Muscle layer of colon (tissue), 2 donors: Measurements from ENCODE around the gene SLFN12.
"Not testable (repeated sequence)": the region's sequence is repeated elsewhere in the genome, so short reads cannot be mapped to it uniquely, and the experiment has no call there.

ENCODE experiments used
- H3K27ac ChIP-seq: one replicate; pipeline ENCODE4 v1.7.0; 2013; ENCODE audit warnings: low read depth, mild to moderate bottlenecking, low read length, moderate library complexity
- H3K27me3 ChIP-seq, 2 donors: one replicate each; pipeline ENCODE4 v1.7.0; 2013; ENCODE audit warnings: low read length in 2 of 2, mild to moderate bottlenecking in 2 of 2; ENCODE audit not compliant: insufficient read depth in 2 of 2, control insufficient read depth in 1 of 2
- H3K36me3 ChIP-seq: one replicate; pipeline ENCODE4 v1.7.0; 2013; ENCODE audit warnings: mild to moderate bottlenecking, low read length; ENCODE audit not compliant: insufficient read depth
- H3K4me1 ChIP-seq: one replicate; pipeline ENCODE4 v1.7.0; 2013; ENCODE audit warnings: mild to moderate bottlenecking, low read length; ENCODE audit not compliant: insufficient read depth
- H3K4me3 ChIP-seq, 2 donors: one replicate each; pipeline ENCODE4 v1.7.0; 2013; ENCODE audit warnings: low read length in 2 of 2, low read depth in 1 of 2, mild to moderate bottlenecking in 1 of 2, moderate library complexity in 1 of 2
- H3K9ac ChIP-seq: one replicate; pipeline ENCODE4 v1.7.0; 2013; ENCODE audit warnings: low read length
- H3K9me3 ChIP-seq: one replicate; pipeline ENCODE4 v1.7.0; 2013; ENCODE audit warnings: mild to moderate bottlenecking, low read length
- donor health status: abdominal sarcoma.
- donor health status: Adenocarcinoma of cecum.

Gene SLFN12

DNA sequence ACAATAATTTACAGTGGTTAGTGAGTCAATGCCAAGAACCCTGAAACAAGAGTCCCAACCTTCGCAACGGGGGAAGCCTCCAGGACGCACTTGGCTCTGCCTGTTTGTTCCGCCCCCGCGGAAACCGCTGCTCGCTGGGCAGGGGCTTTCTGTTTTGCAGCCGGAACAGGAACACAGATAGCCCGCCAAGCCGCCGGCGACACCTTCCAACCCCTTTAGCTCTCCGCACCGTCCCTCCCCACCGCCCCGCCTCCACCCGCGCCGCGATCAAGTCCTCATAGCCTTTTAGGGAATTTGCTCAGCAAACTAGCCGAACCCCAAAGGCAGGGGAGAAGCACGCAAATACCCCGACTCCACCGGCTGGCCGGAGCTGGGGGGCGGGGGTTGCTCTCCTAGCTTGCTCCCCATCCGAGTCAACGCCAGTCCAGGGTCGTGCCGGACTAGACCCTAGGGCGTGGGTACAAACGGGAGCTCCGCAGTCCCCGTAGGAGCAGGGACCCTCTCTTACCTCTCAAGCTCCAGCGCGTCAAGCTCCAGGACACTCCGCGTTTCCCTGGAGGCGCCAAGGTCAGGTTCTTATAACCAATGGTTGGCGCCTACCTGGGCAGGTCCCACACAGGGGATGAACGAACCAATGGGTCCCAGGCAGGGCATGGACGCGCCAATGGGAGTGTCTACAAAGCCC lies 16.1 kb upstream of the SLFN12 start, which contains the start of gene SLFN13:
TSS of gene SLFN13 (minus strand) at position 553 of the 685 bp plus-strand sequence. CDS start 3,086 bp downstream, outside the sequence.
- Histone ChIP-seq H3K36me3 (no peaks in the 10 kb centered on the region), H3K4me3 (peak within 1 kb of the TSS; percentile 70 to 73), H3K27me3 (no peaks in the 10 kb centered on the region), H3K4me1 (peaks cover 8% of the 10 kb centered on the region), H3K9ac (peak within 1 kb of the TSS; percentile 58), H3K27ac (peak within 1 kb of the TSS; percentile 63), H3K9me3 (no peaks in the 10 kb centered on the region)

DNA sequence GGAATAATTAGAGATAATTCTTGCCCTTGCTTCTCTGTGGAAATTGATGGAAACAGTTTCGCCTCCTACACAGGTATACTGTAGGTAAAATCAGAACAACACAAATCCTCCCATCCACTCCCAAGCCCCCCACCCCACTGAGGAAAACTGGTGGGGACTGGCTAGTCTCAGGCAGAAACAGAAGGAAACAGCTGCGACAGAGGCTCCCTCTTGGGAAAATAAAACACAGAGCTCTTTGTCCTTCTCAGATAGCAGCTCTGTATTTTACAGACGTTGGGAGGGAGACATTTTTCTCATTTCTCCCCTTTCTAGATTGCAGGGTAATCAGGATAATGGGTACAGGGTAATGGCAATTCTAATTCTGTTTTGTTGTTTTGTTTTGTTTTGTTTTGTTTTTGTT lies 15.2 kb upstream of the SLFN12 start:
- peaks cover 8% of the 10 kb centered on the region for H3K4me1 ChIP-seq
- H3K27ac ChIP-seq = no peak overlapping the region
- no peaks in the 10 kb centered on the region for H3K9me3 ChIP-seq
- no peaks in the 10 kb centered on the region for H3K27me3 ChIP-seq
- H3K9ac ChIP-seq = peak overlapping the region; percentile 58
- H3K4me3 ChIP-seq = peak overlapping the region in 1 of 2 donors; percentile 73
- H3K36me3 ChIP-seq = no peaks in the 10 kb centered on the region

DNA sequence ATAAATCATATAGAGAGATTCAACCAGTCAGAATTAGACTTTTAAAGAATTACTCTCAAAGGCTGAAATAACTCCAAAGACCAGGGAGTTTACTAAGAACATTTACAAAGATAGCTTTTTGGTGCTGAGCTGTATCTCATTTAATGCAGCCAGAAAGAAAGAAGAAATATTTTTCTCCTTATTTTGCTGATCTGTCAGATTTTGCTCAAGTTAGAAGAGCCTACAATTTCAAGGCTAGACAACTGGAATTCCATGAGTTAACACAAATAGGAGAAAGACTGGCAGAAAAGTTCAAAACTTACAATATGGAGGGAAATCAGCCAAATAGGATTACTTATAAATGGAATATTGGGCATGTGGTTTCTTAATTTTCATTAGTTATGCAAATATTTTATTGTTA lies 6.1 kb upstream of the SLFN12 start:
- Histone ChIP-seq H3K9ac (no peak overlapping the region), H3K4me3 (no peak overlapping the region), H3K36me3 (no peaks in the 10 kb centered on the region), H3K9me3 (no peaks in the 10 kb centered on the region), H3K27ac (no peak overlapping the region), H3K4me1 (peaks cover 6% of the 10 kb centered on the region), H3K27me3 (no peaks in the 10 kb centered on the region)

DNA sequence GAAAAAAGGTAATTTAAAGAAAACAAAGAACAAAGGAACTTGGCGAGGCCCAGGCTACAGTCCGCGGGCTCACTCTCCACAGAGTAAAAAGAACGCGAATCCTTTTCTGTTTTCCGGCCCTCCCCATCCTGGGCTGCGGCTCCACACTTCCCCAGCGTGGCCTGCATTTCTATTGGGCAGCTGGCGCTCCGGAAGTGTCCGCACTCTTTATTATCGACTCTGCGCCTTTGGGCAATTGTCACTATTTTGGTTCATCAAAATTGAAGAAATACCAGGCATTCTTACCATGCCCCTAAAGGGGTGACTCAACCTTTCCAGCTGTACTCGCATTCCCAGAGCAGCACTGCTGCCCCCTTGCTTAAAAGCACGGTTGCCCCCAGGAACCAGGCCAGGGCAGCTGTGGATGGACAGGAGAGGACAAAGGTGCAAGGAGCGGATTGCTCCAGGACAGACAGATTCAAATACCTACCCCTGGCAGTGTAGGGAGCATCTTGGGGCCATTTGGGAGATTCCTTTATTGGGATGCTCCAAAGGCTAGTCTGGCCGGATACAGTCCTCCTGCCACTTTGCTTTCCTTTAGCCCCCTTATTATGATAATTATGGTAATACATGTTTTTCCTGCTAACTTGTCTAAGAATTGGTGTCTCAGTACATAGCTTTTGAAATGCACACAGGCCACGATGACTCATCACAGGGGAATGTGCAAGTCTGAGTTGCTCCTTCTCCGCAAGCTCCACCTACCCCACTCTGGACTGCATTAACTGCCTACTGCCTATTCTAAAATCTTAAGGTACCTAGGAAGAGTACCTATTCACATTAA lies 985 bp upstream of the SLFN12 start:
- H3K4me3 ChIP-seq = peak overlapping the region; percentile 67 to 78
- H3K4me1 ChIP-seq = peaks cover 19% of the 10 kb centered on the region
- no peaks in the 10 kb centered on the region for H3K36me3 ChIP-seq
- H3K9me3 ChIP-seq = no peaks in the 10 kb centered on the region
- H3K27me3 ChIP-seq = no peaks in the 10 kb centered on the region
- peak overlapping the region; percentile 86 for H3K27ac ChIP-seq
- H3K9ac ChIP-seq = peak overlapping the region; percentile 2

DNA sequence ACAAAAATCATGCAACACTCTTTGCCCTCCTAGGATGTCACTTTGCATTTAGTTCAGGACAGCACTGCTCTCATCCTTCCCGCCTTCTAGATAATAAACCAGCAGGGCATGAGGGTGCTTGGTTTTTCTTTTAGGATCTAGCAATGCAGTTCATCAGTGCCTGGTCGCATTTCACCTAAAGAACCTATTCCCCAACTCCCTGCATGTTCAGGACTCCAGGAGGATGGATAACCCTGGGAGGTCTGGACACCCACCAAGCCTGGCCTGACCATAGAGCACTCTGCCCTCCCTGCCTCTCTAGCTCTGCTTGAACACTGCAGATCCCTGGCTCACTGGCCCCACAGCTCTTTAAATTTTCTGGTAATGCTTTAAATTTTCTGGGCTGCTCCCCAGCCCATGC lies 2.6 kb downstream of the SLFN12 start:
- no peaks in the 10 kb centered on the region for H3K9me3 ChIP-seq
- peaks cover 19% of the 10 kb centered on the region for H3K4me1 ChIP-seq
- H3K27me3 ChIP-seq = no peaks in the 10 kb centered on the region
- H3K4me3 ChIP-seq = no peak overlapping the region
- H3K9ac ChIP-seq = no peak overlapping the region
- H3K36me3 ChIP-seq = no peaks in the 10 kb centered on the region
- H3K27ac ChIP-seq = no peak overlapping the region

DNA sequence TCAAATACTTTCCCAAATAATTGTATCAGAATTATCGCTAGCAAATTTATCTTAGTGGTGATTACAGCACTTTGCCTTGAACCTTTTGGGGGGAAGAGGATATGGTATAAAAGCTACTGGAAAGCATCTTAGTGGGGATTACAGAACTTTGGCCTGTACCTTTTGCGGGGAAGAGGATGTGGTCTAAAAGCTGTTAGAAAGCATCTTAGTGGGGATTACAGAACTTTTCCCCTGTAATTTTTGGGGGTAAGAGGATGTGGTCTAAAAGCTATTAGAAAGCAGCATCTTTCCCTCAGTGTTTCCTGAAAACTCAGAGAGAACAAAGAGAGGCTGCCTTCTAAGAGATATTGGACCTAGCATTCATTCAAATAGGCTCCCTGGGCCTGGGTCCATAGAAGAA lies 4.1 kb downstream of the SLFN12 start:
- no peaks in the 10 kb centered on the region for H3K27me3 ChIP-seq
- no peak overlapping the region for H3K4me3 ChIP-seq
- H3K9me3 ChIP-seq = no peaks in the 10 kb centered on the region
- no peak overlapping the region for H3K9ac ChIP-seq
- no peak overlapping the region for H3K27ac ChIP-seq
- H3K4me1 ChIP-seq = peaks cover 10% of the 10 kb centered on the region
- H3K36me3 ChIP-seq = no peaks in the 10 kb centered on the region

DNA sequence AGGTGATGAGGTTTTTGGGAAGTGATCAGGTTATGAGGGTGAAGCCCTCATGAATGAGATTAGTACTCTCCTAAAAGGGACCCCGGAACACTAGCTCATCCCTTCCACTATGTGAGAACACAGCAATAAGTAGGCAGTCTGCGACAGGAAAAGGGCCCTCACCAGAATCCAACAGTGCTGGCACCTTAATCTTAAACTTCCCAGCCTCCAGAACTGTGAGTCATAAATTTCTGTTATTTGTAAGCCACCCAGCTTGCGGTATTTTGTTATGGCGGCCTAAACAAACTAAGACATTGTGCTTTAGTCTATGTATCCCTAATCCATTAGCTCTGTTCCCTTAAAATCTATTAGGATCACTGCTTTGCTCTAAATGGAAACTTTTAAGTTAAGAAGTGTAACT lies 8.5 kb downstream of the SLFN12 start:
- no peaks in the 10 kb centered on the region for H3K9me3 ChIP-seq
- H3K4me3 ChIP-seq = no peak overlapping the region
- no peak overlapping the region for H3K27ac ChIP-seq
- no peaks in the 10 kb centered on the region for H3K27me3 ChIP-seq
- no peak overlapping the region for H3K9ac ChIP-seq
- H3K4me1 ChIP-seq = no peaks in the 10 kb centered on the region
- H3K36me3 ChIP-seq = peaks cover 5% of the 10 kb centered on the region

DNA sequence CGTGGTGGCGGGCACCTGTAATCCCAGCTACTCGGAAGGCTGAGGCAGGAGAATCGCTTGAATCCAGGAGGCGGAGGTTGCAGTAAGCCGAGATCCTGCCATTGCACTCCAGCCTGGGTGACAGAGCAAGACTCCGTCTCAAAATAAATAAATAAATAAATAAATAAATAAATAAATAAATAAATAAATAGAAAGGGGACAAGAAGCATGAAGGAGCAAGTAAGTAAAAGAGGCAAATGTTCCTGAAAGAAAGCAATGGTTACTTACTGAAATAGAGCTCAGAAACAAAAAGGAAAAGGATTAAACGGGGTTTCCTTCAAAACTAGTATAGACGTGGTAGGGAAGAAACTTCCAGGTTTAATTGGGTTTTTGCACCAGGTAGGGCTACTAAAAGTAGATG lies 11.2 kb downstream of the SLFN12 start:
- not testable (repeated sequence) for H3K27me3 ChIP-seq, H3K4me3 ChIP-seq, H3K9ac ChIP-seq, H3K9me3 ChIP-seq, H3K27ac ChIP-seq, H3K36me3 ChIP-seq, H3K4me1 ChIP-seq

DNA sequence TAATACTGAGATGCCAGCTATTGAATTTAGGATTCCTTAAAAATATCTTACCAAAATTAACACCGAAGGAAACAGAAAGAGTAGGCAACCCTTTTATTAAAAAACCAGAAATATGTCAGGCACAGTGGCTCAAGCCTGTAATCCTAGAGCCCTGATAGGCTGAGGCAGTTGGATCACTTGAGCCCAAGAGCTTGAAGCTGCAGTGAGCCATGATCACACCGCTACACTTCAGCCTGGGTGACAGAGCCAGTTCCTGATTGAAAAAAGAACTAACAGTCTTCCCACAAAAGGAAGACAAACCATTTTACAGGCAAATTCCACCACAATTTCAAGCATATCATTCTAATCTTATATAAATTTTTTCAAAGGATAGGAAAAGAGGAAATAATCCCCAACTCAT lies 15.6 kb downstream of the SLFN12 start:
- H3K27ac ChIP-seq = no peak overlapping the region
- peaks cover 7% of the 10 kb centered on the region for H3K9me3 ChIP-seq
- no peaks in the 10 kb centered on the region for H3K27me3 ChIP-seq
- H3K36me3 ChIP-seq = peaks cover 11% of the 10 kb centered on the region
- H3K9ac ChIP-seq = no peak overlapping the region
- no peak overlapping the region for H3K4me3 ChIP-seq
- no peaks in the 10 kb centered on the region for H3K4me1 ChIP-seq

DNA sequence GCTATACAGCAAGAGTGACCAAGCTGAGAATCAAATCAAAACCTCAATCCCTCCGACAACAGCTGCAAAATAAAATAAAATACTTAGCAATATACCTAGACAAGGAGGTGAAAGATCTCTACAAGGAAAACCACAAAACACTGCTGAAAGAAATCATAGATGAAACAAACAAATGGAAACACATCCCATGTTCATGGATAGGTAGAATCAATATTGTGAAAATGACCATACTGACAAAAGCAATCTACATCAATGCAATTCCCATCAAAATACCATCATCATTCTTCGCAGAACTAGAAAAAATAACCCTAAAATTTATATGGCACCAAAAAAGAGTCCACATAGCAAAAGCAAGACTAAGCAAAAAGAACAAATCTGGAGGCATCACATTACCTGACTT lies 17.6 kb downstream of the SLFN12 start:
- not testable (repeated sequence) for H3K27me3 ChIP-seq, H3K4me1 ChIP-seq, H3K27ac ChIP-seq, H3K9ac ChIP-seq, H3K9me3 ChIP-seq, H3K4me3 ChIP-seq
- H3K36me3 ChIP-seq = peaks cover 17% of the 10 kb centered on the region

DNA sequence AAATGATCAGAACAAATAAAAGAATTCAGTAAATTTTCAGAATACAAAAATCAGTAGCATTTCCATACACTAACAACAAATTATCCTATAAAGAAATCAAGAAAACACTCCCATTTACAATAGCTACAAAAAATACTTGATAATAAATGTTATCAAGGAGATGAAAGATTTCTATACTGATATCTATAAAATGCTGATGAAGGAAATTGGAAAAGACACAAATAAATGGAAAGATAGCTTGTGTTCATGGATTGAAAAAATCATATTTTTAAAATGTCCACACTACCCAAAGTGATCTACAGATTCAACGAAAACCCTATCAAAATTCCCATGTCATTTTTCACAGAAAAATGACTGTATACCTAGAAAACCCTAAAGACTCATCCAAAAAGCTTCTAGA lies 18.1 kb downstream of the SLFN12 start:
- Histone ChIP-seq H3K27me3 (no peaks in the 10 kb centered on the region), H3K27ac (no peak overlapping the region), H3K4me1 (no peaks in the 10 kb centered on the region), H3K9ac (no peak overlapping the region), H3K9me3 (peaks cover 7% of the 10 kb centered on the region), H3K4me3 (no peak overlapping the region), H3K36me3 (peaks cover 17% of the 10 kb centered on the region)
